Measurements from ENCODE around the gene KCNRG. TPM values are rescaled to one million over a fixed set of nuclear protein-coding genes. Genes with fewer than 3 reads are reported as not detected.
"Not testable (repeated sequence)": the region's sequence is repeated elsewhere in the genome, so short reads cannot be mapped to it uniquely, and the experiment has no call there.

KCNRG gene
- total RNA-seq, 6 experiments from 2014 or later, result 0.17 to 1.3 (median 0.30) TPM; not detected in 1

GRCh38 chr13:50052478-50052877, 37.2 kb downstream of the KCNRG start:
- Mint-ChIP-seq H3K4me1 (ENCODE audit: low read depth) (peaks cover 6% of the 10 kb centered on the region), H3K4me3 (no peak overlapping the region), H3K36me3 (ENCODE audit: low read depth) (peaks cover 32% of the 10 kb centered on the region), H3K27ac (no peak overlapping the region), H3K27me3 (ENCODE audit: insufficient read depth) (peaks cover 1% of the 10 kb centered on the region; the same call in 1 of the 2 replicates), H3K9me3 (no peaks in the 10 kb centered on the region)
- no peak for TF ChIP-seq CTCF (IDR thresholded peaks at IDR 0.05)
- no peak for DNase-seq

- H3K4me1 Mint-ChIP-seq (ENCODE audit: low read depth), result peaks cover 6% of the 10 kb centered on the region
- no peak for TF ChIP-seq CTCF (IDR thresholded peaks at IDR 0.05)
These were observed 38.6 kb downstream of the KCNRG start for GRCh38 chr13:50053844-50054243.

GRCh38 chr13:50055454-50055853, 40.2 kb downstream of the KCNRG start:
- Mint-ChIP-seq H3K36me3 (ENCODE audit: low read depth) (peaks cover 44% of the 10 kb centered on the region), H3K27me3 (ENCODE audit: insufficient read depth) (peaks cover 1% of the 10 kb centered on the region; the same call in 1 of the 2 replicates), H3K4me1 (ENCODE audit: low read depth) (peaks cover 6% of the 10 kb centered on the region), H3K27ac (peak overlapping the region; percentile 17), H3K9me3 (no peaks in the 10 kb centered on the region), H3K4me3 (peak overlapping the region; percentile 10)
- TF ChIP-seq CTCF (IDR thresholded peaks at IDR 0.05), result no peak
- no peak for DNase-seq

More at GRCh38 chr13:50053844-50054243, 38.6 kb downstream of the KCNRG start:
- no peak overlapping the region for H3K27ac Mint-ChIP-seq
- no peak overlapping the region for H3K4me3 Mint-ChIP-seq
- H3K27me3 Mint-ChIP-seq (ENCODE audit: insufficient read depth), result peaks cover 1% of the 10 kb centered on the region; the same call in 1 of the 2 replicates
- DNase-seq, result no peak
- peaks cover 41% of the 10 kb centered on the region for H3K36me3 Mint-ChIP-seq (ENCODE audit: low read depth)
- H3K9me3 Mint-ChIP-seq, result no peaks in the 10 kb centered on the region

- no peak for DNase-seq
- H3K4me3 Mint-ChIP-seq, result no peak overlapping the region
- H3K27ac Mint-ChIP-seq, result no peak overlapping the region
- H3K27me3 Mint-ChIP-seq (ENCODE audit: insufficient read depth), result no peaks in the 10 kb centered on the region
- peaks cover 4% of the 10 kb centered on the region for H3K4me1 Mint-ChIP-seq (ENCODE audit: low read depth)
- no peaks in the 10 kb centered on the region for H3K9me3 Mint-ChIP-seq
- no peak for TF ChIP-seq CTCF (IDR thresholded peaks at IDR 0.05)
- peaks cover 15% of the 10 kb centered on the region for H3K36me3 Mint-ChIP-seq (ENCODE audit: low read depth)
These were observed 45.5 kb downstream of the KCNRG start for GRCh38 chr13:50060718-50061117.

- not testable (repeated sequence) for DNase-seq; H3K9me3 Mint-ChIP-seq; H3K4me3 Mint-ChIP-seq; H3K27ac Mint-ChIP-seq; H3K27me3 Mint-ChIP-seq (ENCODE audit: insufficient read depth); H3K4me1 Mint-ChIP-seq (ENCODE audit: low read depth)
- H3K36me3 Mint-ChIP-seq (ENCODE audit: low read depth), result peaks cover 14% of the 10 kb centered on the region; the same call in 1 of the 2 replicates
These were observed 47.1 kb downstream of the KCNRG start for GRCh38 chr13:50062336-50062735.

- no peak for DNase-seq
- peaks cover 8% of the 10 kb centered on the region; the same call in 1 of the 2 replicates for H3K36me3 Mint-ChIP-seq (ENCODE audit: low read depth)
- H3K4me3 Mint-ChIP-seq, result no peak overlapping the region
- TF ChIP-seq CTCF (IDR thresholded peaks at IDR 0.05), result no peak
- no peaks in the 10 kb centered on the region for H3K9me3 Mint-ChIP-seq
- no peaks in the 10 kb centered on the region for H3K27me3 Mint-ChIP-seq (ENCODE audit: insufficient read depth)
- peaks cover 33% of the 10 kb centered on the region for H3K4me1 Mint-ChIP-seq (ENCODE audit: low read depth)
- no peak overlapping the region; the same call in 1 of the 2 replicates for H3K27ac Mint-ChIP-seq
These were observed 50.5 kb downstream of the KCNRG start for GRCh38 chr13:50065712-50066111.
